CD4-positive, alpha-beta T cell treated with Interleukin-4 for 1 hour (primary cell): ENCODE data around the gene PDGFRB.

Source experiments
- DNase-seq, 2 donors: peaks; one replicate each; pipeline ENCODE4 v3.0.0-alpha.2; 2020 to 2022

PDGFRB gene

DNA sequence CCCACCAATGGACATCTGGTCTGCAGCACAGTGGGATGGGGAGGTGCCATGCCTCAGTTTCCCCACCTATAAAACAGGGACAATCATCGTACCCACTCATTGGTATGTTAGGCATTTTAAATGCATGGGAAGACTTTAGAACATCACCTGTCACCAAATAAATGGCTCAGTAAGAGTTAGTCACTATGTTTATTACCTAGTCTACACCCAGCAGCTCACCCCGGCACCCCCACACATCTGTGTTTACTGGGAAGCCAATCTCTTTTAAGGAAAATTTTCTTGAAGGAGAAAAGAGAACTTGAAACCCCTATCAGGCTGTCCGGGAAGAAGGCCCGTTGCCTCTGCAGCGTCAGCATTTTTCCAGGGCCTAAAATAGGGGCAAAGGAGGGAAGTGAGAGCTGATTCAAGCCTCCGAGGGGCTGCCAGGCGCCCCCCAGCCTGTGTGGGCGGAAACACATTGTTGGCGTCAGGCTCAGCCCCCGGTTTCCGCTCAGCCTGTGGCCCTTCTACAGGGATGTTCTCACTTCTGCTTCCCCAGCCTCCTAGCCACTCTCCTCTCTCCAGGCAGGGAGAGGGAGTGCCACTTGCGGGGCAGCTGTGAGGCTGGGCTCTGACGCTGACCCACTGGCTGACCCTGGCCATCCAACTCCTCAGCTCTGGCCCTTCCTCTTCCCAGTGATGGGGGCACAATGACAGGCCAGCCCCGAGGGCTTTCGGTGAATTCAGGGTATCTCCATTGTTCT lies 73.9 kb downstream of the PDGFRB start:
- peak in 1 of 2 donors; percentile 46 for DNase-seq

DNA sequence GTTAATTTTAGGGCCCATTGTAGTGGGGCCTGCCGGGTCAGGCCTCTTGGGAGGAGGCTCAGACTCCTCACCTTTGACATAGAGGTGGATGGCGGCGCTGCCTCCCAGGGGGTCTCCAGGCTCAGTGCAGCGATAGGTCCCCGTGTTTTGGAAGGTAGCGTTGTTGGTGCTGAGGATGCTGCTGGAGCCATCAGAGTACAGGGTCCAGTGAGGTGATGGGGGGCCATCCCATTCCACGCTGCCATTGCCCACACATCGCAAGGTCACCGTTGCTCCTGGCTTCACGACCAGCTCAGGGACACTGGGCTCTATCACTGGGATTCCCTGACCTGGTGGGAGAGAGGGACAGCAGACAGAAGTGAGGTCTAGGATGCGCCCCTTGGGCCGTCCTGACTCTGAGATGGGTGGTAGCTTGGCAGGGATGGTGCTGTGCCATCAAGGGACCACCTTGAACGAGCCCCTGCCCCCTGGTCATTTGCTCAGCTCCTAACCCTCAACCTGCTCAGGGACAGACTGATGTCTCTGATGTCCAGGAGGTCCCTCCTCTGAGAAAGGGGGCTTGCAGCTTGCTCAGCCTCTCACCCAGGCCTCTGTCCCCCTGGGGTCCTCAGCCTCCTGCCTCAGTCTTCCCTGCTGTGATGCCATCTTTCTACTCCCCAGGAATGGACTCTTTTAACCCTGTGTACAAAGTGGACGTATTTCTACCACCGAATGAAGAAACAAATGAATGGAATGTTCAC lies 74.8 kb downstream of the PDGFRB start:
- no peak for DNase-seq

- DNase-seq: no peak
These were observed 75.7 kb downstream of the PDGFRB start for GRCh38 chr5:150079909-150080461.

- DNase-seq: no peak
These were observed 76.6 kb downstream of the PDGFRB start for GRCh38 chr5:150078802-150079689.

- no peak for DNase-seq
These were observed 77.4 kb downstream of the PDGFRB start for GRCh38 chr5:150077996-150078801.

GRCh38 chr5:150077060-150077459 lies 78.6 kb downstream of the PDGFRB start:
- no peak for DNase-seq

- no peak for DNase-seq
These were observed 79.8 kb downstream of the PDGFRB start for GRCh38 chr5:150075806-150076205.

GRCh38 chr5:150075233-150075632 lies 80.4 kb downstream of the PDGFRB start:
- no peak for DNase-seq

GRCh38 chr5:150073677-150074076 lies 82.0 kb downstream of the PDGFRB start:
- no peak for DNase-seq

DNA sequence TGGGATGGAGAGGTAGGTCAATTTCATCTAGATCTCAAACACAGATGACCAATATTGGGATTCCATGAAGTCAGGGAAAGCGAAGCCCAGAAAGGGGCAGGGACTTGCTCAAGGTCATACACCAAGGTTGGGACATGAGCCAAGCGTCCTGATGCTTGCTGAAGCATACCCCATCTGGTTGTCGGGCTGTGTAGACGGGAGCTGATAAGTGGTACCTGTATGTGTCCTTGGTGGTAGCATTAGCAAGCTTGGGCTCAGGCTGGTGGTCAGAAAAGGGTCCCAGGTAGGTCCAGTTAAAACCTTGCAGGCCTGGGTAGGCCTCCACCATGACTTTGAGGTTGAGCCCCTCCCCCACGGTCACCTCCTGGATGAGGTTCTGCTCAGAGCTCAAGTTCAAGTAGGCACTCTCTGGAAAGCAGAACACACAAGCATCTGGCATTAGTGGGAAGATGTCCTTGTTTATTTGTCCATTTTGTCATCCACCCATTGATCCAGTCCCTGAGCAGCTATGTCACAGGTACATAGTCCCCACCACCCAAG lies 82.5 kb downstream of the PDGFRB start:
- no peak for DNase-seq

DNA sequence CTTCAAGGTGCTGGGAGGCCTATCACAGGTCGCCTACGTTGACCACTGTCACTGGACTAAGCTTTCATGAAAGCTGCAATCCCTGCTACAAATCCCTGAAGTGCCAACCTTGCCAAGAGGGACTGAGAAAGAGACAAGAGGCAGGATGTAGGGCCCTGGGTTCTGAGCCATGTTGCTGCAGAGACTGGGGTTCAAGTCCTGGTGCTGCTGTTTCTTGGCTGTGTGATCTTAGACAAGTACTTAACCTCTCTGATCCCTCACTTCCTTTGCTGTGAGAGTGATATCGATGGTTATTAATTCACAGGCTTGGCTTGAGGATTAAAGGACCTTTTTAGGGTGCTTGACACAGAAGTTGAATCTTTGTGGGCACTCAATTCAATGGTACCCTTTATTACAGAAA lies 84.8 kb downstream of the PDGFRB start:
- no peak for DNase-seq

- DNase-seq: no peak
These were observed 85.7 kb downstream of the PDGFRB start for GRCh38 chr5:150069672-150070627.

- DNase-seq: no peak
These were observed 86.5 kb downstream of the PDGFRB start for GRCh38 chr5:150068961-150069645.

DNA sequence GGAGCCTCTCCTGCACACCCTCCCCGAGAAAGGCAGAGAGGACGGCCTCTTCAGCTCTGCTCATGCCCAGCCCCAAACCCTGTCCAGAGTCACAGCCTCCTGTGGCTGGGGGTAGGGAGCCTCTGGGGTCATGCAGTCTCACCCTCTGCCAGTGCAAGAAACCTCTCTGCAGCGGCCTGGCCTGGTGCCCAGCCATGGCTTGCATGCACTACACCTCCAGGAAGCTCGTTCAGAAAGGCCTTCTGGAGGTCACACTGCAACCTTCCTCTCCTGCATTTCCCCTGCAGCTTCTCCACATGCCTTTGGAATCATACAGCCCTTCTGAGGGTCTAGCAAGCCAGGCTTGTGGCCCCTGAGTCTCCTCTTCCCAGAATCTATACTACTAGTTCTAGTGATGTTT lies 87.2 kb downstream of the PDGFRB start:
- no peak for DNase-seq

DNA sequence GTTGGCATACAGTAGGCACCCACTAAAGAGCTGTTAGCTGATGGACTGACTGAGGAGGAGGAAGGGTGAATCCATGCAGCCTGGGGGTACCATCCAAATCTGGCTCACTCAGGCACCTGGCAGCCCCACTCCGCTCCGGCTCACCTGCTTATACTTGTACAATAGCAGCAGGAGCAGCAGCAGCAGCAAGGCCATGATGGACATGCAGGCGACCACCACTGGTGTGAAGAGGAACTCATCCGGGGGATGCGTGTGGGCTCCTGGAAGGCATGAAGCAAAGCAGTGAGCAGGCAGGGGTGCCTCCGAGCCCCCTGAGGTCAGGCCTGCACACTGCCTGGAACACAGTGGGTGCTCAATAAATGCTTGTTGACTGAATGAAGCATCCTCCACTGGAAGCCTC lies 87.6 kb downstream of the PDGFRB start:
- DNase-seq: no peak

DNA sequence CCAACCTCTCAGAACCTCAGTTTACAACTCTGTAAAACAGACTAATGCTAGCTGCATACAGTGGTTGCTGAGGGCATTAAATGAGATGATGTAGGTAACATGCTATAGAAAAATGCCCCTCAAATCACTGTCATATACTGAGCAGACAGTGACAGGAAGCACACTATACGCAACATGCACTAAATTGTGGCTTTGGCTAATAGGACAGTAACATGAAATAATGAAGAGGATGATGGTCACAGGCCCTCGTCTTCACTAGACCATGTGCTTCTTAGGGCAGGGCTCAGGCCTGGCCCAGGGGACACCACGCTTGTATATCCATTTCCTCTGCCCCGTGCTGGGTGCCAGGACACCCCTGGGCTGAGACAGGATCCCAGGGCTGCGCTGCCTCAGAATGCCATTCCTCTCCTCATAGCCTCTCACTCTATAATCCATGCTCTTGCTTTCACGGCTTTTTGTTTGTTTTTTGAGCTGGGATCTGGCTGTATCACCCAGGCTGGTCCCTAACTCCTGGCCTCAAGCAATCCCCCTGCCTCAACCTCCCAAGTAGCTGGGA lies 88.2 kb downstream of the PDGFRB start:
- DNase-seq: no peak

GRCh38 chr5:150066901-150067396 lies 88.7 kb downstream of the PDGFRB start:
- no peak for DNase-seq

GRCh38 chr5:150066436-150066835 lies 89.2 kb downstream of the PDGFRB start:
- DNase-seq: no peak

DNA sequence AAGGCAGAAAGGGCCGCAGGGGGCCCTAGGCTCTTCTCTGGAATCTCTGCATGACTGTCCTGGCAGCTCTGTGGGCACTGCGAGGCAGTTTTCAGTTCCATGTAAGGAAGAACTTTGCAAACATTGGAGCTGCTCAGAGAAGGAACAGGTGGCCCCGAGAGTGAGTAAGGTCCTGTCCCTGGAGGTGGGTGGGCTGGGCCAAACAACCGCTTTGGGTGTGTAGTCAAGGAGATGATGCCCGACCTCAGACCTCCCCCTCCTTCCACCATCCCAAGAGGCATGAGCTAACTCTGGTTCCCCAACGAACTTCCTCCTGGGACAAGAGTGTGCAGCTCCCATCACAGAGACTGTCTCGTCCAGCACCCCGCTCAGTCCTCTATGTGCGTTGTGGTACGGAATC lies 89.8 kb downstream of the PDGFRB start:
- peak in 1 of 2 donors; percentile 29 for DNase-seq

- DNase-seq: no peak
These were observed 90.3 kb downstream of the PDGFRB start for GRCh38 chr5:150065346-150065745.
